H1 (cell line): ENCODE results near the gene DDR2. TPM values are rescaled to one million over a fixed set of nuclear protein-coding genes. Genes with fewer than 3 reads are reported as not detected.
A peak's percentile ranks its signal among the peaks of the same experiment; 100 is the strongest.
"Not testable (repeated sequence)": the region's sequence is repeated elsewhere in the genome, so short reads cannot be mapped to it uniquely, and the experiment has no call there.

Source experiments
- CTCF ChIA-PET: fragments of 300-600 bp; sonication (Branson Sonifier 250); formaldehyde crosslinking; loops from one replicate; lab custom pipeline; 2021; ENCODE audit not compliant: partially characterized antibody; lab: Charles Lee
- POLR2A ChIA-PET: fragments of 300-600 bp; sonication (Branson Sonifier 250); formaldehyde crosslinking; loops from one replicate; lab custom pipeline; 2021; ENCODE audit warnings: inconsistent platforms; ENCODE audit not compliant: partially characterized antibody; lab: Charles Lee
- DNase-seq, 2 experiments: peaks; one replicate each; pipeline versions ENCODE4 v3.0.0 to v3.0.0-alpha.2; 2010 to 2022; ENCODE audit warnings: low spot score in 2 of 2, low read depth in 1 of 2, mixed read lengths in 1 of 2
- FAIRE-seq: peaks from 2 replicates; lab custom pipeline; 2011; peaks lifted over from hg19 to GRCh38; lab: Jason Lieb, UNC
- H2AFZ ChIP-seq: 2 replicates; pipeline ENCODE4 v1.8.1; 2012; ENCODE audit warnings: low read length, inconsistent platforms
- H2AK5ac ChIP-seq: 2 replicates; pipeline ENCODE4 v1.6.1; 2013; ENCODE audit warnings: low read depth, low read length
- H2BK120ac ChIP-seq: replicated peaks from 2 replicates; pipeline ENCODE3; 2013; ENCODE audit warnings: low read depth, low read length, inconsistent platforms
- H2BK12ac ChIP-seq: 2 replicates; pipeline ENCODE4 v1.6.1; 2013; ENCODE audit warnings: low read depth, low read length
- H2BK15ac ChIP-seq: 2 replicates; pipeline ENCODE4 v1.6.1; 2013; ENCODE audit warnings: low read length
- H2BK20ac ChIP-seq: 2 replicates; pipeline ENCODE4 v1.6.1; 2013; ENCODE audit warnings: low read length
- H2BK5ac ChIP-seq: 2 replicates; pipeline ENCODE4 v1.6.1; 2013; ENCODE audit warnings: low read depth, low read length
- H3K14ac ChIP-seq: 2 replicates; pipeline ENCODE4 v1.6.1; 2013; ENCODE audit warnings: inconsistent platforms; ENCODE audit not compliant: insufficient read length
- H3K18ac ChIP-seq: 2 replicates; pipeline ENCODE4 v1.6.1; 2013; ENCODE audit warnings: low read length; ENCODE audit errors: extremely low read depth
- H3K23ac ChIP-seq: 2 replicates; pipeline ENCODE4 v1.6.1; 2013; ENCODE audit warnings: inconsistent platforms; ENCODE audit not compliant: insufficient read length
- H3K23me2 ChIP-seq: 2 replicates; pipeline ENCODE4 v1.6.1; 2013; ENCODE audit warnings: low read depth, low read length
- H3K27ac ChIP-seq: 2 replicates; pipeline ENCODE4 v1.6.1; 2011; ENCODE audit warnings: low read depth, low read length, inconsistent platforms
- H3K27me3 ChIP-seq, 4 experiments: replicated peaks in 1 of 4; 1 replicate in 1 of 4; 2 replicates in 3 of 4; pipeline versions ENCODE4 v1.6.1 to v1.8.1; 2011 to 2013; ENCODE audit warnings: low read length in 3 of 4, mild to moderate bottlenecking in 3 of 4, inconsistent platforms in 2 of 4, mixed read lengths in 2 of 4, moderate library complexity in 1 of 4; ENCODE audit not compliant: control insufficient read depth in 3 of 4, insufficient read depth in 3 of 4; ENCODE audit errors: extremely low read depth in 1 of 4
- H3K36me3 ChIP-seq, 4 experiments: 2 replicates each; pipeline versions ENCODE4 v1.6.1 to v1.8.1; 2011 to 2013; ENCODE audit warnings: mild to moderate bottlenecking in 4 of 4, low read length in 3 of 4, moderate library complexity in 2 of 4, control low read depth in 1 of 4, inconsistent platforms in 1 of 4; ENCODE audit not compliant: insufficient read depth in 4 of 4, control insufficient read depth in 2 of 4
- H3K4ac ChIP-seq: replicated peaks from 2 replicates; pipeline ENCODE3; 2013; ENCODE audit warnings: low read length, low read depth, mixed read lengths, inconsistent platforms; ENCODE audit not compliant: insufficient read length
- H3K4me1 ChIP-seq, 4 experiments: replicated peaks in 1 of 4; 1 replicate in 1 of 4; 2 replicates in 3 of 4; pipeline versions ENCODE4 v1.6.1 to v1.8.1; 2011 to 2013; ENCODE audit warnings: low read length in 3 of 4, inconsistent platforms in 2 of 4, mixed read lengths in 1 of 4; ENCODE audit not compliant: insufficient read depth in 4 of 4, control insufficient read depth in 3 of 4
- H3K4me2 ChIP-seq, 2 experiments: 2 replicates each; pipeline versions ENCODE4 v1.6.1 to v1.8.1; 2011 to 2013; ENCODE audit warnings: low read depth in 2 of 2, low read length in 2 of 2, control low read depth in 1 of 2, inconsistent platforms in 1 of 2, mild to moderate bottlenecking in 1 of 2; ENCODE audit not compliant: insufficient read depth in 1 of 2
- H3K4me3 ChIP-seq, 4 experiments: fragments of 200-600, 300-600 bp in 1 of 4; sonication (generic), shearing (Covaris generic), sonication (Bioruptor Twin) in 1 of 4; 2 replicates each; pipeline versions ENCODE4 v1.5.1 to v1.8.1; 2011 to 2016; ENCODE audit warnings: low read length in 4 of 4, low read depth in 3 of 4, control low read depth in 2 of 4, inconsistent platforms in 2 of 4, mild to moderate bottlenecking in 2 of 4, mixed read lengths in 1 of 4, moderate library complexity in 1 of 4; ENCODE audit not compliant: insufficient read depth in 2 of 4; ENCODE audit errors: extremely low read depth in 1 of 4
- H3K56ac ChIP-seq: replicated peaks from 2 replicates; pipeline ENCODE3; 2013; ENCODE audit warnings: low read depth, mild to moderate bottlenecking, mixed read lengths, low read length, inconsistent platforms; ENCODE audit not compliant: insufficient read length
- H3K79me1 ChIP-seq: 2 replicates; pipeline ENCODE4 v1.6.1; 2013; ENCODE audit warnings: low read depth, low read length, control low read depth
- H3K79me2 ChIP-seq, 2 experiments: 2 replicates each; pipeline versions ENCODE4 v1.6.1 to v1.8.1; 2012 to 2013; ENCODE audit warnings: low read length in 2 of 2, mild to moderate bottlenecking in 2 of 2, inconsistent platforms in 1 of 2; ENCODE audit not compliant: insufficient read depth in 2 of 2, control insufficient read depth in 1 of 2
- H3K9ac ChIP-seq, 4 experiments: replicated peaks in 1 of 4; 1 replicate in 1 of 4; 2 replicates in 3 of 4; pipeline versions ENCODE4 v1.6.1 to v1.8.1; 2011 to 2013; ENCODE audit warnings: low read depth in 3 of 4, low read length in 3 of 4, control low read depth in 2 of 4, mild to moderate bottlenecking in 2 of 4, moderate library complexity in 2 of 4, inconsistent platforms in 1 of 4; ENCODE audit errors: extremely low read depth in 1 of 4
- H3K9me3 ChIP-seq, 2 experiments: 2 replicates each; pipeline versions ENCODE4 v1.6.1 to v1.8.1; 2012 to 2013; ENCODE audit warnings: mild to moderate bottlenecking in 2 of 2, moderate library complexity in 2 of 2, control low read depth in 1 of 2, inconsistent platforms in 1 of 2, low read depth in 1 of 2, low read length in 1 of 2, mixed read lengths in 1 of 2; ENCODE audit not compliant: insufficient read depth in 2 of 2
- H4K20me1 ChIP-seq, 2 experiments: replicated peaks in 1 of 2; 2 replicates each; pipeline versions ENCODE3 to v1.8.1; 2011 to 2013; ENCODE audit warnings: inconsistent platforms in 2 of 2, low read length in 2 of 2, mild to moderate bottlenecking in 1 of 2; ENCODE audit not compliant: insufficient read depth in 2 of 2, control insufficient read depth in 1 of 2
- H4K5ac ChIP-seq: 2 replicates; pipeline ENCODE4 v1.6.1; 2013; ENCODE audit warnings: low read length, low read depth, mixed read lengths, inconsistent platforms; ENCODE audit not compliant: insufficient read length
- H4K8ac ChIP-seq: 2 replicates; pipeline ENCODE4 v1.8.0; 2013; ENCODE audit warnings: mild to moderate bottlenecking, moderate library complexity, low read length, inconsistent platforms; ENCODE audit not compliant: insufficient read depth; ENCODE audit errors: extremely low read depth
- H4K91ac ChIP-seq: replicated peaks from 2 replicates; pipeline ENCODE3; 2013; ENCODE audit warnings: low read length, mixed read lengths, inconsistent platforms; ENCODE audit not compliant: insufficient read length
- CREB1 ChIP-seq: IDR thresholded peaks from 2 replicates; pipeline ENCODE4 v1.6.1; 2012; ENCODE audit warnings: inconsistent platforms
- KDM4A ChIP-seq: IDR thresholded peaks from one replicate; pipeline ENCODE4 v1.7.1; 2012; ENCODE audit warnings: low read depth, mild to moderate bottlenecking, moderate library complexity, low read length, inconsistent platforms; ENCODE audit not compliant: severe bottlenecking
- PHF8 ChIP-seq: fragments of 200-600 bp; sonication (generic); conservative IDR thresholded peaks from 2 replicates; pipeline ENCODE4 v1.7.1; 2012; ENCODE audit warnings: low read depth, mild to moderate bottlenecking, inconsistent platforms, low read length, moderate library complexity
- POLR2AphosphoS5 ChIP-seq: IDR thresholded peaks from 2 replicates; pipeline ENCODE4 v1.6.1; 2011; ENCODE audit warnings: low read depth, low read length
- TAF1 ChIP-seq: IDR thresholded peaks from 2 replicates; pipeline ENCODE4 v1.6.1; 2011; ENCODE audit warnings: mild to moderate bottlenecking, low read depth, low read length
- TBP ChIP-seq: IDR thresholded peaks from 2 replicates; pipeline ENCODE4 v1.6.1; 2011; ENCODE audit warnings: low read depth, low read length, improper control_type of control experiment
- WGBS, 2 experiments: shearing (Covaris generic) in 1 of 2; methylation state at CpG; one replicate each; pipeline versions ENCODE4 v1.1.6 to v1.1.7; 2013 to 2015; ENCODE audit warnings: low lambda C conversion rate in 2 of 2, mixed read lengths in 2 of 2, inconsistent platforms in 1 of 2, low coverage in 1 of 2, missing lambda C conversion rate in 1 of 2; ENCODE audit not compliant: insufficient replicate concordance in 2 of 2, insufficient coverage in 1 of 2, insufficient read length in 1 of 2; ENCODE audit errors: extremely low coverage in 1 of 2, missing lambda C conversion rate in 1 of 2; 5-methylcytosine and 5-hydroxymethylcytosine counted together
- polyA plus RNA-seq, 7 experiments: library from polyadenylated mRNA; depleted of rRNA in 3 of 7; stranded (reverse) in 5 of 7; unstranded in 2 of 7; fragments of >200 nt in 5 of 7; fragments of 200-250 nt in 2 of 7; gene quantifications; 1 replicate in 5 of 7; 2 replicates in 1 of 7; 4 replicates in 1 of 7; pipeline versions ENCODE4 v1.2.1 to v1.2.3, GENCODE V29; 2011 to 2013; ENCODE audit warnings: missing spikeins in 2 of 7, mixed read lengths in 2 of 7
- total RNA-seq: library from RNA; stranded (reverse); fragmentation: NEBNext Ultra II Directional; extraction: Animal tissue kit (Norgen Biotek cat#: 25700); gene quantifications from 2 replicates; pipeline ENCODE4 v1.2.1, GENCODE V29; 2021

The DDR2 gene
- total and polyA plus RNA-seq, 2 of the 8 experiments (the other 6 are each of a cell fraction or from before 2014, with no cell fraction given): 1.00 to 2.1 TPM

GRCh38 chr1:162790303-162790984 is 158.2 kb downstream of the DDR2 start, which contains the start of gene HSD17B7:
Gene HSD17B7 (plus strand): TSS chr1:162790702. CDS start chr1:162790801, 99 bp downstream.
- H3K79me1 ChIP-seq, H2AK5ac ChIP-seq, H2BK20ac ChIP-seq, H2BK15ac ChIP-seq, H3K18ac ChIP-seq, H4K91ac ChIP-seq, H3K4me1 ChIP-seq, H3K14ac ChIP-seq, H3K27me3 ChIP-seq, H2BK12ac ChIP-seq, H2AFZ ChIP-seq, H3K56ac ChIP-seq, H3K79me2 ChIP-seq, H2BK120ac ChIP-seq, H3K23me2 ChIP-seq, H3K23ac ChIP-seq, H3K9me3 ChIP-seq, H4K20me1 ChIP-seq, FAIRE-seq, H4K8ac ChIP-seq, H3K27ac ChIP-seq, POLR2A ChIA-PET, H3K4ac ChIP-seq: not testable (repeated sequence)
- peak within 1 kb of the TSS; percentile 6 for H4K5ac ChIP-seq
- 0 out of 2 replicates have a peak within 1 kb of the TSS, but pooled peaks have one; percentile 39 for H2BK5ac ChIP-seq
- H3K36me3 ChIP-seq: peaks cover 0 to 15% (median 1%) of the 10 kb centered on the region in 4 experiments; a peak in 3 of 8 replicates
- H3K4me3 ChIP-seq: peak within 1 kb of the TSS; percentile 47 to 62 (median 55)
- peak within 1 kb of the TSS; percentile 12 to 67 for H3K4me2 ChIP-seq
- TF ChIP-seq POLR2AphosphoS5: peak; percentile 37; the same call in 1 of the 2 replicates
- TF ChIP-seq KDM4A: peak; percentile 28
- peak; percentile 22; the same call in 1 of the 2 replicates for TF ChIP-seq TBP
- TF ChIP-seq PHF8: 0 out of 2 replicates have a peak, but pooled peaks have one; percentile 19
- peak; percentile 39; the same call in 1 of the 2 replicates for TF ChIP-seq CREB1
- TF ChIP-seq TAF1: peak; percentile 48; the same call in 1 of the 2 replicates
- peak; percentile 56 to 79 for DNase-seq
- H3K9ac ChIP-seq: peak within 1 kb of the TSS in 3 of 4 experiments; percentile 26 to 78 (median 62); a peak in 6 of 7 replicates
- 10% methylated on average over 11 of the region's 49 CpGs; no CpG with 5 or more reads in 1 of the 2 experiments for WGBS, 2 experiments
- CTCF ChIA-PET: interaction anchor here (1.3 kb wide), 1 partner anchor 177 kb away, joined by 3 read pairs; no protein-coding TSS in a partner anchor
